Measurements from ENCODE around the gene R3HDML.

Gene R3HDML

GRCh38 chr20:44400671-44400969 is 63.8 kb downstream of the R3HDML start:
- Mint-ChIP-seq H3K4me3 (no peak overlapping the region), H3K36me3 (no peaks in the 10 kb centered on the region), H3K9me3 (no peaks in the 10 kb centered on the region), H3K27me3 (no peaks in the 10 kb centered on the region), H3K4me1 (no peaks in the 10 kb centered on the region), H3K27ac (no peak overlapping the region)
